ENCODE data around the gene KIF7.

DNA sequence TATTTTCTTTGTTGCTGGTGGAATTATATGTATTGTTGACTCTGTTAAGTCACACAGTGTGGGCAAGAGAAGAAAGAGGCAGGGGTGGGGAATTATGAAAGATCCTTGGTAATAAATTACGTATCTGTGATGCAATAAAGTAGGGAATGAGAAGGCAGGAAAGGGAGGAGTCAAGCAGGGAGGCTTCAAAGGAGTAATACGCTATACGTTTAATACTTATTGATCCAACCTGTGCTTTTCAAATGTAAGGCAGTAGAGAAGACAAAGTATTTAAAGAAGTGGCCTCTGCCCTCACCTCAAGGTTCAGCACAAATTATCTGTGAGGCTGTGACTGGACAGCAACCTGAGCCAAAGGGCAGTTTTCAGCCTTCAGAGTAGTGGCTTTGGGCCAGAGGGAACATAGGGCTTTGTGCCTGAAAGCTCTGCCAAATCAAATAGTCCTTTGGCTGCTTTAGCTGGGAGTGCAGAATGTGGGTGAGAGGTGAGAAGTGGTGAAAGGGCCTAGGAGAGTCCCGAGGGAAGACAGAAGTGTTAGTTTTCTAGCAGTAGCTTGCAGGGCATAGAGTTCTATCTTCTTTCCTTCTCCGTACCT is 25.1 kb upstream of the KIF7 start:
- TF ChIP-seq, protein P1, sequence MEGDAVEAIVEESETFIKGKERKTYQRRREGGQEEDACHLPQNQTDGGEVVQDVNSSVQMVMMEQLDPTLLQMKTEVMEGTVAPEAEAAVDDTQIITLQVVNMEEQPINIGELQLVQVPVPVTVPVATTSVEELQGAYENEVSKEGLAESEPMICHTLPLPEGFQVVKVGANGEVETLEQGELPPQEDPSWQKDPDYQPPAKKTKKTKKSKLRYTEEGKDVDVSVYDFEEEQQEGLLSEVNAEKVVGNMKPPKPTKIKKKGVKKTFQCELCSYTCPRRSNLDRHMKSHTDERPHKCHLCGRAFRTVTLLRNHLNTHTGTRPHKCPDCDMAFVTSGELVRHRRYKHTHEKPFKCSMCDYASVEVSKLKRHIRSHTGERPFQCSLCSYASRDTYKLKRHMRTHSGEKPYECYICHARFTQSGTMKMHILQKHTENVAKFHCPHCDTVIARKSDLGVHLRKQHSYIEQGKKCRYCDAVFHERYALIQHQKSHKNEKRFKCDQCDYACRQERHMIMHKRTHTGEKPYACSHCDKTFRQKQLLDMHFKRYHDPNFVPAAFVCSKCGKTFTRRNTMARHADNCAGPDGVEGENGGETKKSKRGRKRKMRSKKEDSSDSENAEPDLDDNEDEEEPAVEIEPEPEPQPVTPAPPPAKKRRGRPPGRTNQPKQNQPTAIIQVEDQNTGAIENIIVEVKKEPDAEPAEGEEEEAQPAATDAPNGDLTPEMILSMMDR (IDR thresholded peaks at IDR 0.05; ENCODE audit: borderline replicate concordance, extremely low read depth, low read length, poor library complexity, severe bottlenecking): no peak
- TF ChIP-seq EZH2 (IDR thresholded peaks at IDR 0.05; ENCODE audit: borderline replicate concordance, low read depth, low read length, severe bottlenecking): no peak

All from DND-41 (cell line).